Measurements from ENCODE around the gene RLF. TPM values are rescaled to one million over a fixed set of nuclear protein-coding genes. Genes with fewer than 3 reads are reported as not detected.

The RLF gene
- total and polyA plus RNA-seq, 9 of the 15 experiments (the other 6 are each of a cell fraction or from before 2014, with no cell fraction given): 3.6 to 35.0 (median 21.2) TPM

- TF ChIP-seq STAT6 (CRISPR knock-in tag; IDR thresholded peaks at IDR 0.05): peak; percentile 36
- peak; percentile 76 for TF ChIP-seq NFIC (IDR thresholded peaks at IDR 0.05)
- TF ChIP-seq PRPF4 (IDR thresholded peaks at IDR 0.05; ENCODE audit: insufficient read depth, low read depth, low read length, poor library complexity, severe bottlenecking): no peak
- TF ChIP-seq MXI1 (IDR thresholded peaks at IDR 0.05; ENCODE audit: low read depth, low read length): peak; percentile 70
- TF ChIP-seq ZNF507 (tag; conservative IDR thresholded peaks at IDR 0.05): no peak
- TF ChIP-seq EZH2 (IDR thresholded peaks at IDR 0.05; ENCODE audit: borderline replicate concordance, low read depth, low read length): no peak
- TF ChIP-seq TRIM25 (IDR thresholded peaks at IDR 0.05; ENCODE audit: borderline replicate concordance): peak; percentile 24; the same call in 1 of the 2 replicates
- TF ChIP-seq ZNF696 (CRISPR knock-in tag; conservative IDR thresholded peaks at IDR 0.05): no peak
- no peak for TF ChIP-seq ZNF408 (CRISPR knock-in tag; IDR thresholded peaks at IDR 0.05; ENCODE audit: low read depth)
- TF ChIP-seq ZMIZ1 (IDR thresholded peaks at IDR 0.05; ENCODE audit: low read depth in 2 of 2, low read length in 2 of 2): peak in 1 of 2 experiments; percentile 42; a peak in 2 of 4 replicates
- TF ChIP-seq EWSR1 (IDR thresholded peaks at IDR 0.05; ENCODE audit: borderline replicate concordance, low read depth, partially characterized antibody): no peak
- peak; percentile 88 for TF ChIP-seq ZC3H11A (IDR thresholded peaks at IDR 0.05; ENCODE audit: low read depth, low read length)
- TF ChIP-seq NFE2L1 (tag; IDR thresholded peaks at IDR 0.05; ENCODE audit: borderline replicate concordance, low read depth): no peak
- peak; percentile 96 for TF ChIP-seq POLR2A (conservative IDR thresholded peaks at IDR 0.05)
- TF ChIP-seq ZNF41 (CRISPR knock-in tag; conservative IDR thresholded peaks at IDR 0.05): peak; percentile 4; the same call in 1 of the 2 replicates
- TF ChIP-seq RUNX1 (IDR thresholded peaks at IDR 0.05; ENCODE audit: low read depth): 0 out of 2 replicates have a peak, but pooled peaks have one; percentile 1
- no peak for TF ChIP-seq PHTF2 (CRISPR knock-in tag; IDR thresholded peaks at IDR 0.05)
Measured at GRCh38 chr1:40257688-40258444, 96.7 kb downstream of the RLF start, which contains the start of gene ZMPSTE24 (continued).
